ENCODE data around the gene TEKTIP1.
"Not testable (repeated sequence)": the region's sequence is repeated elsewhere in the genome, so short reads cannot be mapped to it uniquely, and the experiment has no call there.

Gene TEKTIP1

DNA sequence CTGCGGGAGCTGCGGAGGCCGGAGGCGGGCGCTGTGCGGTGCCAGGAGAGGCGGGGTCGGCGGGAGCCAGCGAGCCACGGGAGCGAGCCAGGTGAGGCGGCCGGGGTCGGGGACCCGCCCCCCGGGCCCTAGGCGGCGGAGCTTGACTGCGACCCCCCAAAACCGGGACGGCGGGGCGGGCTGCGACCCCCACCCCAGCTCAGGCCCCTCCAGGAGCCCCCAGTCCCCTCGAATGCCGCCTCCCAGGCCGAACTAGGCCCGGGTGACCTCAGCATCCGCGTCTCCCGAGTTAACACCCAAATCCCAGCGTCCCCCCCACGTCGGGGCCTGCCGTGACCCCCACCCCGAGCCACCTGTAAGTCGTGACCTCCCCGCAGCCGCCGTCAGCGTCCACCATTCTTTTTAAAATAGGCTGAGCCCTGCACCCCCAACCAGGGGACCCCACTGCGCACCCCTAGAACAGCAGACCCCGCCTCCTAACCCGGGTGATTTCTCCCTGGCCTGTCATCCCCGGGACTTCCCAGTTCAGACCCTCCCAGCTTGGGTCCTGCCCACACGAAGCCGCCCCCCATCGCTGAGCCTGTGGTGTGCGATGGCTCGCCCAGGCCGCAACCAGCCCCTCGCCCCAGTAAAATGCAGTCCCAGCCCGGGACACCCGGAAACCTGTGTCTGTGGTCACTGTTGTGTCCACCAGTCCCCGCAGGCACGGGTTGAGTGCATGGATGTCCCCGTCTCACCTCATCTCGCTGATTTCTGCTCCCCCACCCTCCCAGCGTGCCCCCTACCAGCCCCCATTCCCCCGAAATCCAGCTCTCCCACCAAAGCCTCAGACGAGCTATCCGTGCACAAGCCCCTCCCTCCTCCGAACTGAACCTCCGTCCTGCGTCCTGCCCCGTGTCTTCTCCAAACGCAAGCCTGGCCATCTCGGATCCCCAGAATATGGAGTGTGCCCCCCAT is 32.3 kb upstream of the TEKTIP1 start:
- peak in 2 of 10 donors; percentile 84 to 85 for DNase-seq
- intact Hi-C loops (cut with DNase I) = no loop called here

DNA sequence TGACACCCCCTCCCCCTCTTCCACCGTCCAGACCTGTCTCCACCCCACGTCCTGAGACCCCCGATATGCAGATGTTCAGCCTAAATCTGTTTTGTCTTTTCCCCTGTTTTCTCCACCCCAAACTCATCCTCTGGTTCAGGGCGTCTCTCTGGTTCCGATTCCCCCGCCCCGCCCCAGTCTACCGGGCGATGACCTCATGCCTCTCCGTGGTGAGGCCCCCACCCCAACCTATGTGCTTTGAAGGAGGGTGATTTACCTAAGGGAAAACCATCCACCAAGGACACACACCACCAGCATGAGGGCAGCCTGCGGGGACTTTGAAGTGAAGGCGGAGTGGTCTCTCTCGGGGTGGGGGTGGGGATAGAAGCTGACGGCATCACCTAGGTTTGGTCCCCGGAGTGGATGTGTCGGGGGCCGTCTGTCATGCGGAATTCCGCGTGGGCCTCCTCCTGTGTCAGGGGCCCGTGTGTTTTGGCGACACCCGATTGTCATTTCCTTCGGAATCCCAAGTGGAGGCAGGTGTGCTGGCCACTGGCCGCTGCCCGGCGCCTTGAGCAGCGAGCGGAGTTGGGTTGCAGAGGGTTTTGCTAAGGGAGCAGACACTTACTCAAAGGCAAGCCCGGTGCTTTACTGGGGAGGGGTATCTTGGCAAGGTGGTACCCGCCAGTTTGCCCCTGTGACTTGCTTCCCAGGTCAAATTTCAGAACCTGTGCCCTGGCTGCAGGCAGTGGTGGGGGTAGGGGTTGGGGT is 31.4 kb upstream of the TEKTIP1 start:
- intact Hi-C loops (cut with DNase I) = no loop called here
- peak in 2 of 10 donors; percentile 80 to 81 for DNase-seq

DNA sequence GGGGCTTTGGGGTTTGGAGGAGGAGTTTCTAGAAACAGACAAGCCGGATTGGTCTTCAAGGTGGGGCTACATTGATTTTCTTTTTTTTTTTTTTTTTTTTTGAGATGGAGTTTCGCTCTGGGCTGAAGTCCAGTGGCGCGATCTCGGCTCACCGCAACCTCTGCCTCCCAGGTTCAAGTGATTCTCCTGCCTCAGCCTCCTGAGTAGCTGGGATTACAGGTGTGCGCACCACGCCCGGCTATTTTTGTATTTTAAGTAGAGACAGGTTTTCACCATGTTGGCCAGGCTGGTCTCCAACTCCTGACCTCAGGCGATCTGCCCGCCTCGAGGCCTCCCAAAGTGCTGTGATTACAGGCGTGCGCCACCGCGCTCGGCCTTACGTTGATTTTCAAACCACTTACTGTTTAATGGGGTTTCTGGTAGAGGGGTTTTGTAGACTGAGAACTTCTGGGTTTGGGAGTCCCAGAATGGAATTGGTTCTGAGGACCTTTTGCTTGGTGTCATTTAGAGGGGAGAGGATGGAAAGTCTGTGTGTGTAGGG is 30.8 kb upstream of the TEKTIP1 start:
- peak in 1 of 10 donors; percentile 68 for DNase-seq
- intact Hi-C loops (cut with DNase I) = not testable (repeated sequence)

DNA sequence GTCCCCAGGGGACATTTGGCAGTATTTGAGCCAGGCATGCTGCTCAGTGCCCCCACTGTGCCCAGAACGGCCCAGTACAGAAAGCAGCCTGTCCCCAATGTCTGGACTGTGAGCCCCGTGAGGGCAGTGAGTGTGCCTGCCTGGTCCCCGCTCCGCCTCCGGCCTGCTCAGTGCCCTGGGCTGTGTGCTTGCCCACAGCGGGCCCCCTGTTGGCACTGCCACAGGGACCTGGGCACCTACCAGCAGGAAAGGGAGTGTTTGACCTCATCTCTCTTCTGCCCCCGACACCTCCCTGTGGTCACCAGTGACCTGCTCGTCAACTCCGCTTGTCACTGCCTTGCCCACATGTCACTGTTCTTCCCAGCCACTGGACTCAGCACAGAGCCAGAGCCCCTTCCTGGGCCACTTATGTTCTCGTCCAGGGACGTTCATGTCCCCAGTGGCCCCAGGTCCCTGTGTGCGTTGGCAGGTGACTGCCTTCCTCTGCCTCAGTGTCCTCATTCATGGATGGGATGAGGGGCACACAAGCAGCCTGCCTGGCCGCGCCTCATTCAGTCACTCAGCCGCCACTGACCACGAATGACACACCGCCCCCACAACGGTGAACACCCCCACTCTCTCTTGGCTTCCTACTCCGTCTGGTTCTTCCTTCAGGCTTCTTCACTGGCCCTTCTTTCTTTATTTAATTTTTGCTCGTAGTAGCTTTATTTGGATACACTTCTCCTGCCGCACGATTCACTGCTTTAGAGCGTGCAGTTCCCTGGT is 30.0 kb upstream of the TEKTIP1 start:
- intact Hi-C loops (cut with DNase I) = no loop called here
- peak in 2 of 10 donors; percentile 72 to 75 for DNase-seq

DNA sequence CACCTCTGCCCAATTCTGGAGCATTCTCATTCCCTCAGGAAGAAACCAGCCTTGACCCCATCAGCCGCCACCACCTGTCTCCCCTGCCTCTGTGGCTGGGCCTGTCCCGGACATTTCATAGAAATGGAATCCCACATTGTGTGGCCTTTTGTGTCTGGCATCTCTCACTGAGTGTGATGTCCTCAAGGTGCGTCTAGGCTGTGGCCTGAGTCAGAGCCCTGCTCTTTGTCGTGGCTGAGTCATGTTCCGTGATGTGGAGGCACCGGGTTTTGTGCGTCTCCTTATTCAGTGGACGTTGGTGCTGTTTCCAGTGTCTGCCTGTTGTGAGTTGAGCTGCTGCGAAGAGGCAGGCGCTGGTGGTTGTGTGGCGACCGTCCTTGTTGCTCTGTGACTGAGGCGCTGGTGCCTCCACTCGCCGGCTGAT is 29.4 kb upstream of the TEKTIP1 start:
- intact Hi-C loops (cut with DNase I) = no loop called here
- DNase-seq = peak in 2 of 10 donors; percentile 75 to 82

DNA sequence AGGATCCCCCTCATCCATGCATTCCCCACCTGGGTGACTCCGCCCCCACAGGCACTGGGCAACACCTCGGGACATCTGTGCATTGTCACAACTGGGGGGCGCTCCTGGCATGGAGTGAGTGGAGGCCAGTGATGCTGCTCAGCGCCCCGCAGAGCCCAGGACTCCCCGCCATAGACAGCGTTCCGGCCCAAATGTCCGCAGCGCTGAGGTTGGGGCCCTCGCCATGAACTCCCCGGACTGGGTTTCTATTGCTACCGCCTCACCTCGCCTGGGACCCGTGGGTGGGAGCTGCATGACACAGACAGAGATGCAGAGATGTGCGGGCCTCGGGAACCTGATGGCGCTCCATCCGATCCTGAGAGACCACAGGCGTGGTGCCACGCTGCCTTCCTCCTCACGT is 28.2 kb upstream of the TEKTIP1 start:
- peak in 2 of 10 donors; percentile 77 to 85 for DNase-seq
- intact Hi-C loops (cut with DNase I) = no loop called here

DNA sequence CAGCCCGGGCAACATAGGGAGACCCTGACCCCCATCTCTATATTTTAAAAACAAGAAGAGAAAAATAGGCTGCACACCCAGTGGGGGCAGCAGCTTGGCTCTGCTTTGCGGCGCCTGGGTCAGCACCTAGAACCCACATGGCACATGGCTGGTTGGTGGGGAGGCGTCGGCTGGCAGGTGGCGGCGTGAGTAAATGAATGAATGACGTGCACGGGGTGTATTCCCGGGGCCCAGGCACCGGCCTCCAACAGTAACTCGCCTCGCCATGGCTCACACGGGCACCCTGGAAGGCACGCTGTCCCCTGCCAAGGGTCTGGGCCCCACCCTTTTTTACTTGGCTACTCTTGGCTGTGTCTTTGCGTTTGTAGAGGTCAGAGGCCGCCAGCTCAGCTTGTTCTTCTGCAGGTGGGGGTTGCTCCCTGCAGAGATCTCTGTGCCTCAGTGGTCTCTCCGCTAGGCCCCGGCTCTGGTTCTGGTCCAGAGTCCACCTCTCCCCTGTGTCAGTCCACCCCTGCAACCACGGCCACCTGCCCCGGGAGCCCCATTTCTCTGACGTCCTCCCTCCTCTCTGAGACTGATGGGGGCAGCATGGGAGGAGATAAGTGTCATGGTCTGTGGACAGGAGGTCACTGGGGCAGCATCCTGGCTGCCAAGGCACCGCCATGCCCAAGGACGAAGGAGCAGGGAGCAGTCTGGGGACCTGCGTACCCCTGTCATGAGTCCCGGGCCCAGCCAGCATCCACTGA is 27.3 kb upstream of the TEKTIP1 start:
- DNase-seq = peak in 1 of 10 donors; percentile 80
- intact Hi-C loops (cut with DNase I) = no loop called here

DNA sequence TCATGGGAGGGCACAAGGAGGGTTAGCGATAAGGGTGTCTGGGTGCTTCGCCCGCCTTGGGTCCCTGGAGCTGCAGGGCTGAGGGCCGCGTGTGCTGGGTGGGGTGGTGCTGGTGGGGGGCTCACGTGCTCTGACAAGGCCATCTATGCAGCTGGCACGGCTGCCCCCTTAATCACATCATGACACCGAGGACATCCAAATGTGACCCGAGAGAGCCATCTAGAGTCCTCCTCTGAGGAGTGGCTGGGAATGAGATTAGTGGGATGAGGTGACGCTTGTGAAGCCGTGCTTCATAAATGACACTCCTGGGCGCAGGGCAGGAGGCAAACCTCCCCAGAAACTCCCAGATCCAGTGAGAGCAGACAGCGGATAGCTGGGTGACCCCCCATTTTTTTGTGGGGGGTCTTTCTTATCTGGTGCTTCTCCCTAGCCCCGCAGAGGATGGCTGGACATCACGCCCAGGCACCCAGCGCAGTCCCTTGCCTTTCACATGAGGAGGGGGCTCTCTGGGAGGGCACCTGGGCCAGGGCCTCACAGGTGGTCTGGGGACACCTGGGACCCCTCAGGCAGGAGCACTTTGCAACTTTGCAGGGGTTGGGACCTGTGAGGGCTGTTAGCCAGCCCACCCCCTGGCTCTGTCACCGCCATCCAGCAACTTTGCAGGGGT is 26.3 kb upstream of the TEKTIP1 start:
- peak in 1 of 10 donors; percentile 50 for DNase-seq
- intact Hi-C loops (cut with DNase I) = no loop called here

DNA sequence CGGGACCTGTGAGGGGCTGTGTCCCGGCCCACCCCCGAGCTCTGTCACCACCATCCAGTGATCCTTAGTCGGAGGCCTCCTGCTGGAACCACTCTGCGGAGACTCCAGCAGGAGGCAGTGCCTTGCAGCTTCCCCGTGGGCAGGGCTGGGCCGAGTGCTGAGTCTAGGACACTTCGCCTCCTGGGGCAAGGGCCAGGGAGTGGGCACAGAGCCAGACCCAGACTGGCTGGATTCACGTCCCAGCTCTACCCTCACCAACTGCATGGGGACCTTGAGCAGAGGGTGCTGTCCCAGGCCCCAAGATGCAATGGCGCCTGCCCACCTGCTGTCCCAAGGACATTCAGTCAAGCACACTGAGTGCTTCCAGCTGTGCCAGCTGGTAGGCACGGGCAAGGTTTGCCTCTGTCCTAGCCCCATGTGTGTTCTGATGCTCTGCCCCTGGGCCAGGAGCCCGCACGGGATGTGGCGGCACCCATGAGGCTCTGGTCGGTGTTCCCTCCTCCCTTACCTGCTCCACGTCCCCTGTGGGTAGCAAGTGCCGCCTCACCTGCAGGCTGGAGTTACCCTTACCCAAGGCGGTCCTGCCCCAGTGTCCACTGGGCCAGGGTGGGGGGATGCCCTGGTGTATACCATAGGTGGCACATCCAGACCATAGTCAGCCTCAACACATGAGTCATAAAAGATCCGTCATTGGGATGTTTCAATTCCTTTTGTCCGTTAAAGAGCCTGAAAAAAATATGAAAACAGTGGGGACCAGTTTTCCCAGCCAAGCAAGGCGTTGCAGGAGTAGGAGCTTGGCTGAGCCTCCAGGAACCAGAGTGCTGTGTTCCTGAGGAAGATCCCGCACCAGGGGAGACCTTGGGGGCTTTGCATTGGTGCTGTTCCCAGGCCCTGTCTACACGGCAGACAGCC is 25.5 kb upstream of the TEKTIP1 start:
- peak in 1 of 10 donors; percentile 85 for DNase-seq
- intact Hi-C loops (cut with DNase I) = no loop called here

DNA sequence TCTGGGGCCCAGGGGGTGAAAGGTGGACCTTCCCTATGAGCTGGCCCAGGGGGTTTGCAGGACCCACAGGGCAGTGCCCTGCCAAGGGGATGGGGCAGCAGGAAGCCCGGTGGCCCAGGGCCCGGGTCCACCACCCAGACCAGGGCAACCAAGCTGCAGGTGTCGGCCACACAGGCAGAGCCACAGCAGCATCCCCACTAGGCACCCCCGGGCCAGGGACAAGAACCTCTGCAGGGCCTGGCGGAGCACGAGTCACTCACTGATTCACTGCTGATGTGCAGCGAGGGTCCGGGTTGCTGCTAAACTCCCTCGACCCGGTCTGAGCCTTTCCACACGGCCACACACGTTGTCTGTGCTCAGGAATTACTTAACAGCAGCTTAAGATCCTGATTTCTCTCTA is 24.0 kb upstream of the TEKTIP1 start:
- peak in 1 of 10 donors; percentile 62 for DNase-seq
- intact Hi-C loops (cut with DNase I) = no loop called here

DNA sequence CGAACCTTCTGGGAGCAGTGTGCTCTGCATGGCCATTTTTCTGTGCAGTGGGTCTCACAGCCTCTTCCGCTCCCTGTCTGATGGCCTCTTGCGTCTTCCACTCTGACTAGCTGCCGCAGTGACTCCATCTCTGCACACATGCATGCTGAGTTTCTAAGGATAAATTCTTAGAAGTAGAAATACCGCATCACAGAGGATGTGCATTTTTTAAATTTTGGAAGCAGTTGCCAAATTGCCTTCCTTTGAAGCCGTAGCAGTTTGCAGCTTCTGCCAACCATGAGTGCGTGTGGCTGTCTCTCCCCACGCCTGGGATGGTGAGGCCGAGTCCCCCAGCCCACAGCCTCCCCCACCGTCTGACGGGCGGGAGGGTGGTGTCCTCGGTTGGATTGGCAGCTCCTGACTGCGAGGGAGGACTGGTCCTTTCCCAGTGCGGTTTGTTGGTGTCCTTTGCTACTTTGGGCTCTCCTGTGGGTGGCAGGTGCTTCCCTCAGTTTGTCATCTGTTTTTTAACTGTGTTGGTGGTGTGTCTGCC is 23.0 kb upstream of the TEKTIP1 start:
- intact Hi-C loops (cut with DNase I) = no loop called here
- peak in 2 of 10 donors; percentile 28 to 90 for DNase-seq

DNA sequence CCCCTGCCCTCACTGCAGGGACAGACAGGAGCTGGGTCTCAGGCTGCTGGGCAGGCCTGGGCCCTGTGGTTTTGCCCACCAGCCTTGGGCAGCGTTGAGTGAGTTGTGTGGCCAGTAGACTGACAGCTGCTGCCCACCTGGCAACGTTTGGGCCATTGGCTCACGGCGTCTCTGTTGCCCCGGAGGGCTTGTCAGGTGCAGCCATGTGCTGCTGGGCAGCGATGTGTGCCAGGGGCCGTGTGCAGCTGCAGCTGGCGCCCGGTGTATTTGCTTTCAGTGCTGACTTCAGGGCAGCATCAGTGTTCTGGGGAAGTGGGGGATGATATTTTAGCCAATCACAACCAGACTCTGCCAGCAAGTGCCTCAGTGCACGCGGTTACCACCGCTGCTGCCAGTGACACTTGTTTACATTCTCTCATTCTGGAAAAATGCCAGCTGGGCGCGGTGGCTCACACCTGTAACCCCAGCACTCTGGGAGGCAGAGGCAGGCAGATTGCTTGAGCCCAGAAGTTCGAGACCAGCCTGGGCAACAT is 22.2 kb upstream of the TEKTIP1 start:
- DNase-seq = peak in 1 of 10 donors; percentile 83
- intact Hi-C loops (cut with DNase I) = no loop called here

DNA sequence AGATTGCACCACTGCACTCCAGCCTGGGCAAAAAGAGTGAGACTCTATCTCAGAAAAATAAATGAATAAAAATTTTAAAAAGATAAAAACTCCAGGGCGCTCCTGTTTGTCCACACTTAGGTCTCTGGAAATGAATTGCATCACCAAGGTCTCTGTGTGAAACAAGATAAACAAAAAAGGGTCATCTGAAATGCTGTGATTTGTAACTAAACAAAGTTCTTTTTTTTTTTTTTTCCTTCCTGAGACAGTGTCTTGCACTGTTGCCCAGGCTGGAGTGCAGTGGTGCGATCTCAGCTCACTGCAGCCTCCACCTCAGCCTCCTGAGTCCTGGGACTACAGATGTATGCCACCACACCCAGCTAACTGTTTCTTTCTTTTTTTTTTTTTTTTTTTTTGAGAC is 21.3 kb upstream of the TEKTIP1 start:
- intact Hi-C loops (cut with DNase I) = no loop called here
- no peak for DNase-seq

DNA sequence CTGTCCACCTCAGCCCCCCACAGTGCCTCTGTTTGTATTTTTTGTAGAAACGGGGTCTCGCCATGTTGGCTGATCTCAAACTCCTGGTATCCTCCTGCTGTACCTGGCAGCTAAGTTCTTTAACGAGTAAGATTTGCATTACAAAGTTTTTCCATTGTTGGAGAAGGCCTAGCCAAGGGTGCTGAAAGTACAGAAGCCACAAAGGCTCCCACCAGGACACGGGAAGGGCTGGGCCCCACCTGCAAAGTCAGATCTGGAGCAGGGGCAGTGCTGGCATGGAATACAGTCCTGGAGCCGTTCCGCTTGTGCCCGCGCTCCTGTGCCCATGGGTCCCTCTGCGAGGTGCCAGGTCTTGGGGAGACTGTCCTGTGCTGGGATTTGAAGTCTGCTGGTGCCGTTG is 20.7 kb upstream of the TEKTIP1 start:
- intact Hi-C loops (cut with DNase I) = no loop called here
- DNase-seq = no peak

DNA sequence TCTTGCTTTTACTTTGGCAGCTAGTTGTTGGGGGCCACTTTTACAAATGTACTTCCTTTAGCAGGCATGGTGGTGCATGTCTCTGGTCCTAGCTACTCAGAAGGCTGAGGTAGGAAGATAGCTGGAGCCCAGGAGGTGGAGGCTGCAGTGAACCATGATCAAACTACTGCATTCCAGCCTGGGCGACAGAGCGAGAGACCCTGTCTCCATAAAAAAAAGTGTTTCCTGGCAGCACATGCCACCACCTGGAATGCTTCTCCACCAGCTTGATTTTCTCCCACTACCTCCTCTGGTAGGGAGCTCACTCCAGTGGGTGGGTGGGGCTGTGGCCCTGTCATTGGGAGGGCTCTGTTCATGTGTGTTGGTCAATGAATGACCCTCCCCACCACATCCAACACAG is 20.3 kb upstream of the TEKTIP1 start:
- intact Hi-C loops (cut with DNase I) = no loop called here
- DNase-seq = no peak

DNA sequence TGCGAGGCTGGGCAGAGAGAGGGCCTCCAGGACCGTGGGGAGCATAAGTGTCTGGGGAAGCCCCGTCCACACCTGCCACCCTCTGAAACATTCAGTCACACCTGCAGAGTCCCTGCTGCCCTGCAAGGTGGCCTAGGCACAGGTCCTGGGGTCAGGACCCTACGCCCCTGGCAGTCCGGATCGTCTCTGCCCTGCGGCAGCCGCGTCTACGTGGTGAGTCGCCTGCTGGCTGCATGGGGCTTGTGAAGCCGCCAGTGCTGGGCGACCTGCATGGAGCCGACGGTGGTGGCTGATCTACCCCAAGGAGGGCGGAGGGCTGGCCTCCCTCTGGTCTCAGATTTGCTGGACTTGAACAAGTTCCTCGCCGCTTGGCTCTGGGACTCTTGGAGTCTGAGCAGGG is 19.8 kb upstream of the TEKTIP1 start:
- peak in 2 of 10 donors; percentile 77 for DNase-seq
- intact Hi-C loops (cut with DNase I) = no loop called here

Data from posterior cingulate gyrus (tissue), 11 donors.